HL-60/S4 (cell line): ENCODE data around the gene NRN1L.

ENCODE experiments used
- in situ Hi-C: fragments of 300-500 bp; cut with MboI; formaldehyde crosslinking; loops from 2 replicates; pipeline ENCODE4 v1.14.3; 2022; ENCODE audit warnings: low sequenced_read_pairs

The NRN1L gene

DNA sequence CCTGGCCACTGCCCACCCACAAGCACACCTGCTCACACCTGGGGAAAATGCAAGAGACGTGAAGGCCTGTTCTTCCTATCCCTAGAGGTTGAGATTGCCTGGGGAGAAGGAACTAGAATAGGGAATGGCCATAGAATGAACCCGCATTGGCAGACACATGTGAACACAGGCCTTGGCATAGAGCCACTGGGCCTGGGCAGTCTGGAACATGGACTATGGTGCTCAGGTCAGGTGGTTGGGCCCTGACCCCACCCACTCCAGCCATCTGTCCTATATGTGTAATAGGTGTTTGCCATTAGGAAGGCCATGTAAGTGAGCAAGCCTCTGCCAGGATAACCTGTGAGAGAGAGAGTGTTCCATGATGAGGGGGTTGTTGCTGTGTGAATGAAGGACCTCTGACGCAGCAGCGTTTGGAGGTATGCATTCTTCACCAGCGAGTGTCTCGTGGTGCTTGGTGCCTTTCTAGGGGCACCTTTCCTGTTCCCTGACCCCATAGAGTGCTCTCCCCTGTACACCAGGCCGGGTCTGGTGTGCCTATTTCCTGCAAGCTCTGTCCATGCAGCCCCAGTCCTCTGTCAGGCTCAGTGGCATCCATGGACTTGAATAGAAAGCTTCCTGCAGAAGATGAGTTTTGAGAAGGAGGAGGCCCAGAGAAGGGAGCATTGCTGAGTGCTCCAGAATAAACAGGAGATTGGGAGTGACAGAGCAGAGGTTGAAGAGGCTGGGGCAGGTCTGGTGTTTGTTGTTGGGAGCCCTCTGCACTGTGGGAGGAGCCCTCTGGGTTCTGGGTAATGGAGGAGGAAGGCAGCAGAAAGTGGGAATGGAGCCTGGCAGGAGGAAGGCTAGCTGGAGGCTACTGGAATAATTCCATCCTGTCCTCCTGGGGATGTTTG, 31.4 kb downstream of the NRN1L start:
- in situ Hi-C loops: no loop called here

DNA sequence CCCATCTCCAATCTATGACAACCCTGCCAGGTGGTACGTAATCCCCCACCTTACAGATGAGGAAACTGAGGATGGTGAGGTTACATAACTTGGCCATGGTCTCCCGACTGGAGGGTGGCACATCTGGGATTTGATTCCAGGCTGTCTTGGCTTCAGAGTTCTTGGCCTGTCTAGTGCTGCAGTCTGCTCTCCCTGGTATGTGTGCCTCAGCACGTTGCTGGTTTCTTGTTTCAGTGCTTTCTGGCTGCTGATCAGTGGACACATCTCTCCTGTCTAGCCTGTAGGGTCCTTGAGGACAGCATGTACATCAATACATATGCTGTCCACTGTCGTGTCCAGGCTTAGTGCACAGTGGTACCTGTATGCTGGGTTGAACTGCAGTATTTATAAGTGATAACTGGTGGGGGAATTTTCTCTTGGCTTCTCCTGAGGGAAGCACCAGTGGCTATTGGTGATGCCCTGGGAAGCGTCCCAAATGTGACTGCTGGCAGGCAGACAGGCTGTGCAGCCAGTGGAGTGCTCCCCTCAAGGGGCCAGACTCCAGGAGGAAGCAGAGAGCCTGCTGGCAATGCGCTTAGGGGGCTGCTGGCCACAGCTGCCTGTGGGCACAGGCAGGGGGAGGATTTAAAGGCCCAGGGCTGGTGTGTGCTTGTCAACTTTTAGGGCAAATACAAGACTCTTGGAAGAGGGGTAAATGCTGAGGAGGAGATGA, 32.6 kb downstream of the NRN1L start:
- in situ Hi-C loops: no loop called here

DNA sequence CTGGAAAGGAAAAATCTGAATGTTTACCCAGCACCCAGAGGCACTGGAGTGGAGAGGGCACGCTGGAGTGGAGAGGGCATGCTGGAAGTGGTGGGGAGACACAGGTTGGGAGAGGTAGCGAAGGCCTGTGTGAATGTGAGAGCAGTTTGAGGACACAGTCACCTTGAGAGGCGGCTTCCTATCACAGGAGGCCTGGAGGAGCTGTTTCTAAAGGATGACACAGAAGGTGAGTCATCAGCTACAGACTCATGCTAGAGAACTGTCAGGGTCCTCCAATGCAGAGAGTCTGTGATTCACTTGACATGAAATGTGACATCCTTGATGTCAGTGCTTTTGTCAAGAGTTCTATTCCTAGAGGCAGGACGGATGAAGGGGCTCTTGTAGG, 33.2 kb downstream of the NRN1L start:
- in situ Hi-C loops: no loop called here

DNA sequence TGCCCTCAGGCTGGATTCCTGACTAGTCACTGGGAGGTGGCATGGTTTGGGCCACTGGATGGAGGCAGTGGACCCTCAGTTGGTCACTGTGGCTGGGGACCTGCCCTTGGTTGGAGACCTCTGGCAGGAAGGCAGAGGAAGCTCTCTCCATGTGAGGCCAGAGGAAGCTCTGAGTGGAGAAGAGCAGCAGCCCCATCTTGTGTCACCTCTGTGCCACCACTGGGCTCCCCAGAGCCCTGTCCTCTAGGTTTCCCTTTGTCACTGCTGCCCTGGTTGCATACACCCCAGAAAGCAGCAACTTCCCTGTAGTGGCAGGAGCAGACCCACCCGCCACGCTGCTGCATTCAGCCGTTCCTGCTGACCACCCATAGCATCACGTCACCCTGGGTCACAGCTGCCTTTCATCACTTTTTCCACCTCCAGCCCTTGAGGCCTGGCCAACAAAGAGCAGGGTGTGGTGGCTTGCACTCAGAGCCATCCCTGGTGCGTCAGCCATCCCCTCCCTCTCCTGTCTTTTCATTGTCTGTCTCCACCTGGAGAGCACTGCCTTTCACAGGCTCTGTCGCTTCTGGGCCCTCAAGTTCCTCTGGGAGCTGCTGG, 35.0 kb downstream of the NRN1L start:
- in situ Hi-C loops: no loop called here

DNA sequence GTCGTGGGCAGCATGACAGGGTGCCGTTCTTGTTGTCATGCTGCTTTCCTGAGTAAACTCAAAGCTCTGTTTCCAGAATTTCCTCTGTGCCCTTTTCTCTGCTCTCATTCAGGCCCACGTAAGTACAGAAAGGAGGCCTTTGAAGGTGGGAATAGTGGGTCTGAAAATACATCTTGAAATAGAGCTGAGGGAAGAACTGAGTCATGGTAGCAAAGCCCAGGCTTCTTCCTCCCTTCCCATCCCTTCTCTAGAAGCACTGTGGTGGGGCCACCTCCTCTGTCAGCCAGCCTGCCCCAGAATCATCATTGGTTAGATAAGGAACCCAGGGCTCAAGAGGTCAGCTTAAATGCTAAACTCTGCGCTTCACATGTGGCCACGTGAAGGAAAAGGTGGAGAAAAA, 37.5 kb downstream of the NRN1L start:
- in situ Hi-C loops: no loop called here

DNA sequence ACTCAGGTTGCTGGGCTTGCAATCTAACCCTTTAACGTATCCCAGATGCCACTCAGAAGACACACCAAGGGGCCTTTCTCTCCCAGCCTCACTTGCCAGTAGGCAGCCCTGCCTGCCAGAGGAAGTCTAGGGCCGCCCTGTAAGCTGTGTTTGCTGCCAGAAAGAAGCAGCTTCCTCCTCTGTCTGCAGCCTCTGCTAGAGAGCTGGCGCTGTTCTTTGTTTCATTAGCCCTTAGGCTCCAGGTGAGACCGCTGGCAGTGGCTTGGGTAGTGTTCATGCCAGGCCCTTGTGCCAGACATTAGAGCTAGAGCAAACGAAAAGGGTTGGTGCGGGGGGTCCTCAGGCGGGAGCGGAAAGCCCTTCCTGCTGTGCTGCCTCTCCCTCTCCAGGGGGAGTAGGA, 38.1 kb downstream of the NRN1L start:
- in situ Hi-C loops: no loop called here

DNA sequence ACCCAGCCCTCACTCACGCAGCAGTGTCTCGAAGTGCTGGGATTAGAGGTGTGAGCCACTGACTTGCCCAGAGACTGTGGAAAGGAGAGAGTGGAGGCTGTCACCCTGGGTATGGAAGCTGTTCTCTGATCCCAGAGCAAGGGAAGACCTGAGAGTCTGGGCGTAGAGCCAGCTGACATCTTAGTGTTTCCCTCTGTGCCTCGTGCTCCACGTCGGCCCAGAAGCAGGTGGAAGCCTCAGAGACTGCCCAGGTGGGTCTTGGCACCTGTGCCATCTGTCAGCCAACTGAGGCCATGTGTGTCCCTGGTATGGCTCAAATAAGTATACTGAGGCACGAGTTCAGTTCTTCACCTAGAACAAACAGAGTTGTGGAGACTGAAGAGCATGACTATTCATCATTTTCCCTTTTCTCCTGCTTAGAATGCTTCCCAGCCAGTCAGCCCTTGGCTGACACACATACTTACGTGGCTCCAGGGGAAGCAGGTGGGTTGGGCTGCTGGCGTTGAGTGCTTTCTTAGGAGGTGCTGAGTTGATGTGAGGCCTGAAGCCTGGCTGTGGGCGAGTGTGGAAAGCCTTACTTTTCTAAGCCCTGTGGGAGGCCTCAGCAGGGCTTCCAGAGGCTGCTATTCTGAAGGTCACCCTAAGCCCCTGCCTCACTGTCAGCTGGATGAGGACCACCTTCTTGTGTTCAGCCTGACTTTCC, 38.9 kb downstream of the NRN1L start:
- in situ Hi-C loops: no loop called here

DNA sequence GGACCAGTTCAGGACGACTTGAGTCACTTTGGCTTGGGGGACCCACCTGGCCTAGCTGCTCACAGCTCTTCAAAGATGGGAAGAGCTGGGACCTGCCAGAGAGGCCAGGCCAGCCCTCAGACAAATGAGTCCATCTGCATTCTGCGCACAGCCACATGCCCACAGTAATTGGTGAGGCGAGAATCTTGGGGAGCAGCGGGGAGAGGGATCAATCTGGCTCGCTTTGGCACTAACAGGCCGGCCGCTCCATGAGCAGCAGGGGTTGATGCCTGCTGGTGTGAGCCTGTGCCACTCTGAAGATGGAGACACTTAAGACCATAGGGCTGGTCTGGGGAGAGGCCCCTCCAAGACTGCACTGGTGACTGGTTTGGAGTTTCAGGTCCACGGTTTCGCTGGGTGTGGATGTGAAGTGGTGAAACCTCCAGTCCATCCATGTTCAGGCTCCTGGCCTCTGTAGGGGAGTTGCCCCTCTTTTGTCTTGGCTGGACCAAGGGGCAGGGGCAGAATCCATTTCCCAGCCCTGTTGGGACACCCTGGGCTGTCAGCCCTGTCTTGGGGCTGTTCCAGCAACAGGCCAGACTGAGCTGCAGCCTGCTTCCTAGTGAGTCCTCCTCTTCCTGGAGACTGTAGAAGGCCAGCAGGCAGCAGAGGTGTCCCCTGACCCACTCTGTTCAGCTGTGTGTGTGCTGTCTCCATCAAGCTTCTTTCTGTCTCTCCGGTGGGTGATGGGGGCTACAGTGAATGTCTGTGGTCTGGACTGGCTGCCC, 39.6 kb downstream of the NRN1L start:
- in situ Hi-C loops: no loop called here

DNA sequence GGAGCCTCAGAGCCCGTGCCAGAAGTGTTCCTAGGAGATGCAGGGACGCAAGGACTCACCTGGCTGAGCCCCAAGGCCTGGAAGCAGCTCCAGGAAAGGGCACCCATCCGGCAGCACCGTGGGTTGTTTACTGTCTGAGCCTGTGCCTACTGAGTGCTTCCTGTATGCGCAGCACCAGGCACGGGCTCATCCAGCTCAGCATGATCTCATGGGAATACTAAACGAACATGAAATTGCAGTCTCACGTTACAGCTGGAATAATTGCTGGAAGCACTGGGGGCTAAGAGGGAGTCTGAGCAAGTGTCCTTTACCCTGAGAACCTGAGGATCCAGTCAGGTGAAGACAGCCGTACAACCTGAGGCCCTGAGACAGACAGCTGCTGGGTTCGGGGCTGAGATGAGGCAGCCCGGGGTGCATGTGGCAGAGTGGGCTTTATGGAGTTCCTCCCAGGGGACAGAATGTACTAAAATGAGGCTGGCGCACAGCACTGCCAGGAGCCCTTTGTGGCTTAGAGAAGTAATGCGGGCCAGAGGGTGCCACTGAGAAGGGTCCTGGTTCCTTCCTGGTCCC, 41.6 kb downstream of the NRN1L start:
- in situ Hi-C loops: no loop called here

DNA sequence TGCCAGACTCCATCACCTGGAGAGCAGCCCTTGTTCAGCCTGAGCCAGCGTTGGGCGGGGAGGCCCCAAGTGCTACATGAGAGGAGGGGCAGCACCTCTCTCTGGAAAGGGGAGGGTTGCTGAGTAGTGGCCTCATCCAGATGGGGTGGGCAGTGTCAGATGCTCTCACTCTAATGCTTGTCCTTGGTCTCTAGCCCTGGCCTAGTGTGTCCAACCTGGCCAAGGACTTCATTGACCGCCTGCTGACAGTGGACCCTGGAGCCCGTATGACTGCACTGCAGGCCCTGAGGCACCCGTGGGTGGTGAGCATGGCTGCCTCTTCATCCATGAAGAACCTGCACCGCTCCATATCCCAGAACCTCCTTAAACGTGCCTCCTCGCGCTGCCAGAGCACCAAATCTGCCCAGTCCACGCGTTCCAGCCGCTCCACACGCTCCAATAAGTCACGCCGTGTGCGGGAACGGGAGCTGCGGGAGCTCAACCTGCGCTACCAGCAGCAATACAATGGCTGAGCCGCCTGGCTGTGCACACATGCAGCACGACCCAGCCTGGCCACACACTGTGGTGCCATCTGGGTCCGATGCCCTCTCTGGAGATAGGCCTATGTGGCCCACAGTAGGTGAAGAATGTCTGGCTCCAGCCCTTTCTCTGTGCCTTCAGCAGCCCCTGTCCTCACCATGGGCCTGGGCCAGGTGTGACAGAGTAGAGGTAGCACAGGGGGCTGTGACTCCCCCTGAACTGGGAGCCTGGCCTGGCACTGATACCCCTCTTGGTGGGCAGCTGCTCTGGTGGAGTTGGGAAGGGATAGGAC, 42.7 kb downstream of the NRN1L start:
- in situ Hi-C loops: no loop called here

DNA sequence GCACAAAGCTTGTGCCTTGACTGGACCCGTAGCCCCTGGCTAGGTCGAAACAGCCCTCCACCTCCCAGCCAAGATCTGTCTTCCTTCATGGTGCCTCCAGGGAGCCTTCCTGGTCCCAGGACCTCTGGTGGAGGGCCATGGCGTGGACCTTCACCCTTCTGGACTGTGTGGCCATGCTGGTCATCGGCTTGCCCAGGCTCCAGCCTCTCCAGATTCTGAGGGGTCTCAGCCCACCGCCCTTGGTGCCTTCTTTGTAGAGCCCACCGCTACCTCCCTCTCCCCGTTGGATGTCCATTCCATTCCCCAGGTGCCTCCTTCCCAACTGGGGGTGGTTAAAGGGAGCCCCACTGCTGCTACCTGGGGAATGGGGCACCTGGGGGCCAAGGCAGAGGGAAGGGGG, 43.5 kb downstream of the NRN1L start:
- in situ Hi-C loops: no loop called here

DNA sequence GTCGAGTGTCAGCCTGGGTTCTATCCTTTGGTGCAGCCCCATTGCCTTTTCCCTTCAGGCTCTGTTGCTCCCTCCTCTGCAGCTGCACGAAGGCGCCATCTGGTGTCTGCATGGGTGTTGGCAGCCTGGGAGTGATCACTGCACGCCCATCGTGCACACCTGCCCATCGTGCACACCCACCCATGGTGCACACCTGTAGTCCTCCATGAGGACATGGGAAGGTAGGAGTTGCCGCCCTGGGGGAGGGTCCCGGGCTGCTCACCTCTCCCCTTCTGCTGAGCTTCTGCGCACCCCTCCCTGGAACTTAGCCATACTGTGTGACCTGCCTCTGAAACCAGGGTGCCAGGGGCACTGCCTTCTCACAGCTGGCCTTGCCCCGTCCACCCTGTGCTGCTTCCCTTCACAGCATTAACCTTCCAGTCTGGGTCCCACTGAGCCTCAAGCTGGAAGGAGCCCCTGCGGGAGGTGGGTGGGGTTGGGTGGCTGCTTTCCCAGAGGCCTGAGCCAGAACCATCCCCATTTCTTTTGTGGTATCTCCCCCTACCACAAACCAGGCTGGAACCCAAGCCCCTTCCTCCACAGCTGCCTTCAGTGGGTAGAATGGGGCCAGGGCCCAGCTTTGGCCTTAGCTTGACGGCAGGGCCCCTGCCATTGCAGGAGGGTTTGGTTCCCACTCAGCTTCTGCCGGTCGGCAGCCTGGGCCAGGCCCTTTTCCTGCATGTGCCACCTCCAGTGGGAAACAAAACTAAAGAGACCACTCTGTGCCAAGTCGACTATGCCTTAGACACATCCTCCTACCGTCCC, 44.1 kb downstream of the NRN1L start:
- in situ Hi-C loops: no loop called here

DNA sequence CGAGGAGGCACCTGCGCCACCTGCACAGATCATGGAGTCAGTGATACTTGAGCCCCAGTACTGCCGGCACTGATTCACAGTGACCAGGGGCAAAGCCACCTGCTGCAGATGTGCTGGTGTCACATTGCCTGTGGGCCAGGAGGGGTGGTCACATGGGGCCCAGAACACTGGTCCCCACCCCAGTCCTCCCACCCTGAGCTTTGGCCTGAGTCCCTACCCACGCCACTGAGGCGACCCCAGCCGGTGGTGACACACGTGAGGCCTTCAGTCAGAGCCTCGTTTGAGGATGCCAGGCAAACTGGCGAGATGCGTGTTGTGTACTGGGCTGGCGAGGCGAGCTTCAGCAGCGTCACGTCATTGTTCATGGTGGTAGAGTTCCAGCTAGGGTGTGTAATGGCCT, 45.5 kb downstream of the NRN1L start:
- in situ Hi-C loops: loop anchor here (10.0 kb wide), 1 partner anchor 265 kb away; the partner anchor contains the start of genes ACD, C16orf86, ENKD1 and PARD6A

DNA sequence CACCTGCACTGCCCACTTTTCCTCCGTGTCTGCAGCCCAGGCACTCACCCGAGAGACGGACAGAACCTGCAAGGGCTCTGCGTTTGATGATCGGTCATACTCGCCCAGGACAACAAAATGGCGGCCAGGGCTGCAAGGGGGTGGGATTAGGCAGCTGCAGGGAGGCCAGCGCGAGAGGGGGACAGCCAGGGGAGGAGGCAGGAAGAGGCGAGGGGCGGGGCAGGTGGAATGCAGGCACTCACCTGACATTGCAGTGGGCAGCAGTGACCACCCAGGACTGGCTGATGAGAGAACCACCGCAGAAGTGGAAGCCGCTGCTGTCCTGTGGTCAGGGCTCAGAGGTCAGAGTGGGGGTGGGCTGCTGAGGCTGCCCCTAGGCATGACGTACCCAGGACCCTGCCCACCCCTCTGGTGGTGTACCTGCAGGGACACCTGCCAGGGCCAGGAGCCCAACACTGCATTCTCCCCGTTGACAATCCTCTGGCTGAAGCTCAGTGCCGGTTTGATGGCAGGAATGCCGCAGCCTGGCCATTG, 46.1 kb downstream of the NRN1L start:
- in situ Hi-C loops: loop anchor here (10.0 kb wide), 1 partner anchor 266 kb away; the partner anchor contains the start of genes ACD, C16orf86, ENKD1 and PARD6A

DNA sequence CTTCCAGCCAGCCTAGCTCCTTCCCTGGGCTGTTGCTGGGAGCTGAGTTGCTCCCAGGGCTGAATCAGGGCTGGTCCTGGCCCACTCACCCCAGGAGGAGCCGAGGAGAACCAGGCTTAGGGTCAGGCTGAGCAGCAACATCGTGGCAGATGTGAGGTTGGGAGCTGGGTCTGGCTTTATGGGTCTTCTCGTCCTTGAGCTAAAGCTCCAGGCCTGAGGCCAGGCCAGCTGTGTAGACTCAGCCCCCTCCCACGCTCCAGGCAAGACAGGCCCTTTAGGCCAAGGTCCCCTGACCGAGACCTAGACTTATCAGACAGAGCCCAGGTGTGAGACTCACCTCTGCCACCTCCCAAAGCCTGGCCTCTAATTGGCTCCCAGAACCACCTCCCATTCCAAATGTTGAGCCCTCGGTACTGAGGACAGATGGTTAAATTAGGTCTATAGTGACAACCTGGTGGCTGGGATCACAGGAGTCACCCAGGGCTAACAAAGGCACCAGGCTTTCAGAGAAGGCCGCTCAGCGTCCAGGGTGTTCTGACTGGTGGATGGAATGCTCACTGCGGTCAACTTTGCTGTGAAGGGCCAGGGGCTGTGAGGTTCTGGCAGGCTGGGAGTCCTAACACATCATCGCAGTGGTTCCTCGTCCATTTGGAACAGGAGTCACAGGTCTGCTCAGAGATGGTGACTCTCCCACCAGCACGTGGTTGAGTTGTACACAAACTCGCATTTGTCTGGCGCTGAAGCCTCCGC, 47.2 kb downstream of the NRN1L start, which contains the start of gene CTRL:
Gene CTRL, minus strand, starts transcription at position 151 of the 750 bp plus-strand sequence. Its CDS starts 10 bp downstream, at position 141.
- in situ Hi-C loops: loop anchor here (10.0 kb wide), 1 partner anchor 267 kb away; the partner anchor contains the start of genes ACD, C16orf86, ENKD1 and PARD6A

DNA sequence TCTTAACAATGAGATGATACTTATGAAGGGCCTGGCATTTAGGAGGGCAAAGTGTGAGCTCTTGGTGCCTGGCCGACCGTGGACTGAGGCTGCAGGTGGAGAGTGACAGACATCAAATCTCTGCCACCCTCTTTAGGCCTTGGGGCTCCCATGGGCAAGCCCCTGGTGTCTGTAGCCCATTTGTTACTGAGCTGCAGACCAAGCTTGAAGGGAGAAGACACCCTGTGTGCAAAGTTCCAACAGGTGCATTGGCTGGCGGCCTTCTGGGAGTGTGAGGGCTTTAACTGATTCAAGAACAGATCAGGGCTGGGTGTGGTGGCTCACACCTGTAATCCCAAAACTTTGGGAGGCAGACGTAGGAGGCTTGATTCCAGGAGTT, 47.8 kb downstream of the NRN1L start:
- in situ Hi-C loops: loop anchor here (10.0 kb wide), 1 partner anchor 268 kb away; the partner anchor contains the start of genes ACD, C16orf86, ENKD1 and PARD6A

DNA sequence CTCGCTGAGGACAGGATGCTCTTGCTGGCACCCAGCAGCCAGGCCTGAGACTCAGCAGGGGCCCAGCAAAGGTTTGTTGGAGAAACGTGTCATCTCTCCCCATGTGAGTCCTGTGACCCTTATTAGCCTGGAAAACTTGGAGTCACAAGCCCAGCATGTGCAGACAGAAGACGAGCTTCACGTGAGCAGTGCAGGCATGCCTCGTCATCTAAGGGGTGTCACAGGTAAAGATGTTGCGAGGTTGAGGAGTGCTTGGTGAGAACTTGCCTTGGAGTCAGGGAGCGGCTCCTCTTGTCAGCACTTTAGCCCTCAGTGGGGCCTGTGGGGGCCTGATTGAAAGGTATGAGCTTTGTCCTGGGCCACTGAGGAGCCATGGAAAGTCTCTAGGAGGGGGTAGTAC, 49.1 kb downstream of the NRN1L start:
- in situ Hi-C loops: loop anchor here (10.0 kb wide), 1 partner anchor 269 kb away; the partner anchor contains the start of genes ACD, C16orf86, ENKD1 and PARD6A
